ENCODE measurements around the gene GJA5. TPM values are rescaled to one million over a fixed set of nuclear protein-coding genes. Genes with fewer than 3 reads are reported as not detected.

GJA5 gene
- total RNA-seq, 1 donor from 2014 or later: 0.27 TPM

DNA sequence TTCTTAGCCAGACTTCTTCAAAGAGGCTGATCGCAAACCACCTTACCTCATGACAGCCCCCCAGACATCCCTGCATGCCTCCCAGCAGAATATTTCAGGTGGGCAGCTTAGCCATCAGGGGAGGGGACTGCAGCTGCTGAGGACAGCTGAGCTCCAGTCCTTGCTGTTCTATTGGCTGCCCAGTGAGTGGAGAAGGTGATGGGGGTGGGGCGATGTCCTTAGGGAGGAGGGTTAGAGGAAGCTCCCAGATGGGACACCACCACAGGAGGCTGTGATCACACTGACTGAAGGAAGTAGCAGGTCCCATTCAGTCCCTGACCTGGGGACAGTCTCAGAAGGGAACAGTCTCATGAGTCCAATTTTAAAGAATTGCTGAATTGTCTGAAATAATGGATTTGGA lies 38.3 kb downstream of the GJA5 start:
- DNase-seq (ENCODE audit: low read depth): no peak
- H3K27ac Mint-ChIP-seq (ENCODE audit: unreplicated experiment): no peak overlapping the region
- no peaks in the 10 kb centered on the region for H3K9me3 ChIP-seq (ENCODE audit: insufficient read depth, low read depth, low read length)
- no peak overlapping the region for H3K9ac ChIP-seq (ENCODE audit: low read length)
- H4K20me1 ChIP-seq (ENCODE audit: insufficient read depth, low read length): no peaks in the 10 kb centered on the region
- no peak overlapping the region for H2AFZ ChIP-seq (ENCODE audit: low read depth, low read length)
- no peak overlapping the region for H3K4me3 ChIP-seq (ENCODE audit: insufficient read depth, low read depth, low read length)
- H3K4me1 ChIP-seq (ENCODE audit: insufficient read depth, low read length): no peaks in the 10 kb centered on the region
- no peak overlapping the region for H3K27ac ChIP-seq (ENCODE audit: low read depth, low read length)
- H3K4me1 Mint-ChIP-seq (ENCODE audit: low read depth, unreplicated experiment): no peaks in the 10 kb centered on the region
- peaks cover 29% of the 10 kb centered on the region for H3K27me3 Mint-ChIP-seq (ENCODE audit: low read depth, unreplicated experiment)
- no peaks in the 10 kb centered on the region for H3K79me2 ChIP-seq (ENCODE audit: insufficient read depth, low read length)
- no peak overlapping the region for H3K4me2 ChIP-seq (ENCODE audit: low read length)
- H3K4me3 Mint-ChIP-seq (ENCODE audit: unreplicated experiment): no peak overlapping the region
- no peaks in the 10 kb centered on the region for H3K36me3 Mint-ChIP-seq (ENCODE audit: low read depth, unreplicated experiment)
- H3K9me3 Mint-ChIP-seq (ENCODE audit: unreplicated experiment): no peaks in the 10 kb centered on the region
- FAIRE-seq: no peak
- no peaks in the 10 kb centered on the region for H3K36me3 ChIP-seq (ENCODE audit: insufficient read depth, low read length)
- TF ChIP-seq, protein P1, sequence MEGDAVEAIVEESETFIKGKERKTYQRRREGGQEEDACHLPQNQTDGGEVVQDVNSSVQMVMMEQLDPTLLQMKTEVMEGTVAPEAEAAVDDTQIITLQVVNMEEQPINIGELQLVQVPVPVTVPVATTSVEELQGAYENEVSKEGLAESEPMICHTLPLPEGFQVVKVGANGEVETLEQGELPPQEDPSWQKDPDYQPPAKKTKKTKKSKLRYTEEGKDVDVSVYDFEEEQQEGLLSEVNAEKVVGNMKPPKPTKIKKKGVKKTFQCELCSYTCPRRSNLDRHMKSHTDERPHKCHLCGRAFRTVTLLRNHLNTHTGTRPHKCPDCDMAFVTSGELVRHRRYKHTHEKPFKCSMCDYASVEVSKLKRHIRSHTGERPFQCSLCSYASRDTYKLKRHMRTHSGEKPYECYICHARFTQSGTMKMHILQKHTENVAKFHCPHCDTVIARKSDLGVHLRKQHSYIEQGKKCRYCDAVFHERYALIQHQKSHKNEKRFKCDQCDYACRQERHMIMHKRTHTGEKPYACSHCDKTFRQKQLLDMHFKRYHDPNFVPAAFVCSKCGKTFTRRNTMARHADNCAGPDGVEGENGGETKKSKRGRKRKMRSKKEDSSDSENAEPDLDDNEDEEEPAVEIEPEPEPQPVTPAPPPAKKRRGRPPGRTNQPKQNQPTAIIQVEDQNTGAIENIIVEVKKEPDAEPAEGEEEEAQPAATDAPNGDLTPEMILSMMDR (IDR thresholded peaks at IDR 0.05; ENCODE audit: insufficient read depth, low read depth, low read length): no peak
- TF ChIP-seq EZH2 (IDR thresholded peaks at IDR 0.05; ENCODE audit: insufficient read depth, low read length): no peak
- H3K27me3 ChIP-seq (ENCODE audit: insufficient read depth, low read length): no peaks in the 10 kb centered on the region

DNA sequence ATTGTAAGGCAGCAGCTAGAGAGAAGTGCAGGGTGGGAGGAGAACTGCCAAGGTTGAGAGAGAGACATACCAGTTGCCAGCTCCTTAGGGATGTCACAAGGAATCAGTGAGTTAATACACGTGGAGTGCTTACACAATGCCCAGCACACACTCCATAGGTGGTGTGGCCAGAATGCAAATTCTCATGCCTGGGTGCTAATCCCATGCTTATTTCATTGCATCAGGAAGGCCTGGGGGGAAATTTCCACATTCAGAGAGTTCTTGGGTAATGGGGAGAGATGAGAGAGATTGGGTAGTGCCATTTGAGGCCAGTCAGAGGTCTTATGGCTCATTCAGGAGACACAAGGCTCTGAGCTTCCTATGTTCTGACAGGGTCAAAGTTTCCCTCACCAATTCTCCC lies 38.7 kb downstream of the GJA5 start:
- H3K27ac Mint-ChIP-seq (ENCODE audit: unreplicated experiment): no peak overlapping the region
- Histone ChIP-seq H3K4me1 (ENCODE audit: insufficient read depth, low read length) (no peaks in the 10 kb centered on the region), H2AFZ (ENCODE audit: low read depth, low read length) (no peak overlapping the region), H3K4me3 (ENCODE audit: insufficient read depth, low read depth, low read length) (no peak overlapping the region), H3K4me2 (ENCODE audit: low read length) (no peak overlapping the region), H3K9ac (ENCODE audit: low read length) (no peak overlapping the region), H3K79me2 (ENCODE audit: insufficient read depth, low read length) (no peaks in the 10 kb centered on the region), H4K20me1 (ENCODE audit: insufficient read depth, low read length) (no peaks in the 10 kb centered on the region), H3K36me3 (ENCODE audit: insufficient read depth, low read length) (no peaks in the 10 kb centered on the region), H3K27ac (ENCODE audit: low read depth, low read length) (no peak overlapping the region), H3K9me3 (ENCODE audit: insufficient read depth, low read depth, low read length) (no peaks in the 10 kb centered on the region), H3K27me3 (ENCODE audit: insufficient read depth, low read length) (no peaks in the 10 kb centered on the region)
- H3K4me3 Mint-ChIP-seq (ENCODE audit: unreplicated experiment): no peak overlapping the region
- FAIRE-seq (no peak), DNase-seq (ENCODE audit: low read depth) (no peak)
- no peaks in the 10 kb centered on the region for H3K36me3 Mint-ChIP-seq (ENCODE audit: low read depth, unreplicated experiment)
- peaks cover 29% of the 10 kb centered on the region for H3K27me3 Mint-ChIP-seq (ENCODE audit: low read depth, unreplicated experiment)
- H3K4me1 Mint-ChIP-seq (ENCODE audit: low read depth, unreplicated experiment): no peaks in the 10 kb centered on the region
- TF ChIP-seq EZH2 (IDR thresholded peaks at IDR 0.05; ENCODE audit: insufficient read depth, low read length): no peak
- TF ChIP-seq, protein P1 (IDR thresholded peaks at IDR 0.05; ENCODE audit: insufficient read depth, low read depth, low read length): no peak
- H3K9me3 Mint-ChIP-seq (ENCODE audit: unreplicated experiment): no peaks in the 10 kb centered on the region

DNA sequence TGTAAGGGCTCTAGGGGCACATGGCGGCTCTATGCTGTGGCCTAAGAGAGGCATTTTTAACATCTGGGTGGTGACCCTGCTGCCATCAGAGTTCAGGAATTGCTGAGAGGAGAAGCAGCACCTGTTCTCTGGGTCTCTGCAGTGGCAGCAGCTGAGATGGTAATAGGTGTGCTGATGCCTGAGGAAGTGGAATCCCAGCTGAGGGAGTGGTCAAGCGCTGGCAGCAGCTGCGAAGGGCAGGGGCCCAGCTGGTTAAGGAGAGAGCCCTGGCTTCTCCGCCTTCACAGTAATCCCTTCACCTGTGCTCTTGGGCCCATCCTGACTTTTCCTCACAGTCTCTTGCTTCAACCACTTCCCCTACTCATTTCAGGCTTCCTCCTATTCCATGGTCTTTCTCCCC lies 39.8 kb downstream of the GJA5 start:
- Mint-ChIP-seq H3K27me3 (ENCODE audit: low read depth, unreplicated experiment) (peaks cover 29% of the 10 kb centered on the region), H3K4me3 (ENCODE audit: unreplicated experiment) (no peak overlapping the region), H3K27ac (ENCODE audit: unreplicated experiment) (no peak overlapping the region), H3K4me1 (ENCODE audit: low read depth, unreplicated experiment) (no peaks in the 10 kb centered on the region), H3K36me3 (ENCODE audit: low read depth, unreplicated experiment) (no peaks in the 10 kb centered on the region), H3K9me3 (ENCODE audit: unreplicated experiment) (no peaks in the 10 kb centered on the region)
- no peaks in the 10 kb centered on the region for H4K20me1 ChIP-seq (ENCODE audit: insufficient read depth, low read length)
- FAIRE-seq (no peak), DNase-seq (ENCODE audit: low read depth) (no peak)
- no peaks in the 10 kb centered on the region for H3K4me1 ChIP-seq (ENCODE audit: insufficient read depth, low read length)
- H3K36me3 ChIP-seq (ENCODE audit: insufficient read depth, low read length): no peaks in the 10 kb centered on the region
- H3K4me3 ChIP-seq (ENCODE audit: insufficient read depth, low read depth, low read length): no peak overlapping the region
- H3K9me3 ChIP-seq (ENCODE audit: insufficient read depth, low read depth, low read length): no peaks in the 10 kb centered on the region
- no peak overlapping the region for H2AFZ ChIP-seq (ENCODE audit: low read depth, low read length)
- H3K9ac ChIP-seq (ENCODE audit: low read length): no peak overlapping the region
- H3K27me3 ChIP-seq (ENCODE audit: insufficient read depth, low read length): no peaks in the 10 kb centered on the region
- TF ChIP-seq EZH2 (IDR thresholded peaks at IDR 0.05; ENCODE audit: insufficient read depth, low read length): no peak
- TF ChIP-seq, protein P1 (IDR thresholded peaks at IDR 0.05; ENCODE audit: insufficient read depth, low read depth, low read length): no peak
- H3K27ac ChIP-seq (ENCODE audit: low read depth, low read length): no peak overlapping the region
- H3K79me2 ChIP-seq (ENCODE audit: insufficient read depth, low read length): no peaks in the 10 kb centered on the region
- no peak overlapping the region for H3K4me2 ChIP-seq (ENCODE audit: low read length)

Data from astrocyte (in vitro differentiated cells and primary cell).